ENCODE data around the gene CXADR.

DNA sequence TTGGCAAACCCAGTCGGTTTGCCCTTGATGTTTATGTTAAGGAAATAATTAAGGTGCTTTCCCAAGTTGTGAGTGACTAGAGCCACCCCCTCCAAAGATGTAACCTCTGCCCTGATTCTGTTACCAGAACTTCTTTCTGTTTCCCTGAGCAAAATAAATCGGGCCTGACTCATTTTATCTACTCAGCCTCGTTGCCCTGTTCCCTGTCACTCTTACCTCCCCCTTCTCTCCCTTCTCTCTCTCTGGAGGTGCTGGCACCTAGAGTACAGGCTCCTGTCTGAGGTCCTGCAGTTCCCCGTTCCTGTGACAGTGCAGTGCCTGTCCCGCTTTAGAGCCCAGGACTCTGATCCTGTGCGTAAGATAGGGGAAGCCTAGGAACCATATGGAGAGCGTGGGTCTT is 35.4 kb downstream of the CXADR start:
- TF ChIP-seq, protein P1, sequence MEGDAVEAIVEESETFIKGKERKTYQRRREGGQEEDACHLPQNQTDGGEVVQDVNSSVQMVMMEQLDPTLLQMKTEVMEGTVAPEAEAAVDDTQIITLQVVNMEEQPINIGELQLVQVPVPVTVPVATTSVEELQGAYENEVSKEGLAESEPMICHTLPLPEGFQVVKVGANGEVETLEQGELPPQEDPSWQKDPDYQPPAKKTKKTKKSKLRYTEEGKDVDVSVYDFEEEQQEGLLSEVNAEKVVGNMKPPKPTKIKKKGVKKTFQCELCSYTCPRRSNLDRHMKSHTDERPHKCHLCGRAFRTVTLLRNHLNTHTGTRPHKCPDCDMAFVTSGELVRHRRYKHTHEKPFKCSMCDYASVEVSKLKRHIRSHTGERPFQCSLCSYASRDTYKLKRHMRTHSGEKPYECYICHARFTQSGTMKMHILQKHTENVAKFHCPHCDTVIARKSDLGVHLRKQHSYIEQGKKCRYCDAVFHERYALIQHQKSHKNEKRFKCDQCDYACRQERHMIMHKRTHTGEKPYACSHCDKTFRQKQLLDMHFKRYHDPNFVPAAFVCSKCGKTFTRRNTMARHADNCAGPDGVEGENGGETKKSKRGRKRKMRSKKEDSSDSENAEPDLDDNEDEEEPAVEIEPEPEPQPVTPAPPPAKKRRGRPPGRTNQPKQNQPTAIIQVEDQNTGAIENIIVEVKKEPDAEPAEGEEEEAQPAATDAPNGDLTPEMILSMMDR (IDR thresholded peaks at IDR 0.05; ENCODE audit: insufficient read depth, low read length), result no peak
- no peak for TF ChIP-seq POLR2AphosphoS5 (IDR thresholded peaks at IDR 0.05; ENCODE audit: low read depth)
- no peak for TF ChIP-seq GABPA (IDR thresholded peaks at IDR 0.05; ENCODE audit: low read depth)

All from HL-60 (cell line).